Hepatocyte (in vitro differentiated cells): Measurements from ENCODE around the gene DCAF15. TPM values are rescaled to one million over a fixed set of nuclear protein-coding genes. Genes with fewer than 3 reads are reported as not detected.
A peak's percentile ranks its signal among the peaks of the same experiment; 100 is the strongest.

Experiments
- DNase-seq: peaks from one replicate; pipeline ENCODE4 v3.0.0-alpha.2; 2016; ENCODE audit warnings: low spot score
- H2AFZ ChIP-seq: fragments of 200-600 bp; sonication (generic); 2 replicates; pipeline ENCODE4 v1.6.0; 2016; ENCODE audit warnings: antibody characterized with exemption, mild to moderate bottlenecking
- H3K27ac ChIP-seq: fragments of 200-600 bp; sonication (generic); 2 replicates; pipeline ENCODE4 v1.5.1; 2016; ENCODE audit warnings: mild to moderate bottlenecking
- H3K27me3 ChIP-seq: fragments of 200-600 bp; sonication (generic); 2 replicates; pipeline ENCODE4 v1.6.1; 2016
- H3K36me3 ChIP-seq: fragments of 200-600 bp; sonication (generic); replicated peaks from 2 replicates; pipeline ENCODE4 v1.5.1; 2016; ENCODE audit warnings: low read depth; ENCODE audit not compliant: insufficient read depth
- H3K4me1 ChIP-seq: fragments of 200-600 bp; sonication (generic); 2 replicates; pipeline ENCODE4 v1.5.1; 2016; ENCODE audit warnings: mild to moderate bottlenecking, moderate library complexity; ENCODE audit not compliant: insufficient read depth
- H3K4me2 ChIP-seq: fragments of 200-600 bp; sonication (generic); 2 replicates; pipeline ENCODE4 v1.6.0; 2016
- H3K4me3 ChIP-seq: fragments of 200-600 bp; sonication (generic); 2 replicates; pipeline ENCODE4 v1.5.1; 2016; ENCODE audit warnings: mild to moderate bottlenecking
- H3K79me2 ChIP-seq: fragments of 200-600 bp; sonication (generic); 2 replicates; pipeline ENCODE4 v1.6.0; 2017; ENCODE audit warnings: mild to moderate bottlenecking
- H3K9me2 ChIP-seq: fragments of 200-600 bp; sonication (generic); replicated peaks from 2 replicates; pipeline ENCODE4 v1.6.0; 2017; ENCODE audit warnings: mild to moderate bottlenecking; ENCODE audit not compliant: insufficient read depth
- H3K9me3 ChIP-seq: fragments of 200-600 bp; sonication (generic); 2 replicates; pipeline ENCODE4 v1.5.1; 2016; ENCODE audit warnings: low read depth, mild to moderate bottlenecking
- H4K20me1 ChIP-seq: fragments of 200-600 bp; sonication (generic); 2 replicates; pipeline ENCODE4 v1.6.0; 2016; ENCODE audit warnings: mild to moderate bottlenecking; ENCODE audit not compliant: insufficient read depth, poor library complexity, severe bottlenecking
- CTCF ChIP-seq: fragments of 200-600 bp; sonication (generic); IDR thresholded peaks from 2 replicates; pipeline ENCODE4 v1.5.1; 2016; ENCODE audit warnings: antibody characterized with exemption, mild to moderate bottlenecking; ENCODE audit not compliant: poor library complexity
- EZH2 ChIP-seq: fragments of 200-600 bp; sonication (generic); IDR thresholded peaks from 2 replicates; pipeline ENCODE4 v1.6.1; 2016; ENCODE audit warnings: antibody characterized with exemption, mild to moderate bottlenecking, borderline replicate concordance
- EZH2phosphoT487 ChIP-seq: fragments of 200-600 bp; sonication (generic); IDR thresholded peaks from one replicate; pipeline ENCODE4 v1.6.1; 2018; ENCODE audit warnings: antibody characterized with exemption, mild to moderate bottlenecking, low read depth, moderate library complexity; ENCODE audit not compliant: unreplicated experiment, severe bottlenecking
- WGBS: methylation state at CpG from one replicate; pipeline ENCODE4 v1.1.6; 2016; ENCODE audit warnings: low lambda C conversion rate; ENCODE audit errors: missing lambda C conversion rate; 5-methylcytosine and 5-hydroxymethylcytosine counted together
- polyA plus RNA-seq: library from polyadenylated mRNA; unstranded; fragments of >200 nt; fragmentation: Nextera tagmentation; extraction: Ambion mirVana; gene quantifications from 2 replicates; pipeline ENCODE4 v1.2.1, GENCODE V29; 2016
- total RNA-seq: library from RNA; depleted of rRNA; stranded (reverse); fragments of >200 nt; gene quantifications from 2 replicates; pipeline ENCODE4 v1.2.3, GENCODE V29; 2014

The DCAF15 gene
- total and polyA plus RNA-seq, 2 experiments from 2014 or later = 13.4 to 16.4 TPM

DNA sequence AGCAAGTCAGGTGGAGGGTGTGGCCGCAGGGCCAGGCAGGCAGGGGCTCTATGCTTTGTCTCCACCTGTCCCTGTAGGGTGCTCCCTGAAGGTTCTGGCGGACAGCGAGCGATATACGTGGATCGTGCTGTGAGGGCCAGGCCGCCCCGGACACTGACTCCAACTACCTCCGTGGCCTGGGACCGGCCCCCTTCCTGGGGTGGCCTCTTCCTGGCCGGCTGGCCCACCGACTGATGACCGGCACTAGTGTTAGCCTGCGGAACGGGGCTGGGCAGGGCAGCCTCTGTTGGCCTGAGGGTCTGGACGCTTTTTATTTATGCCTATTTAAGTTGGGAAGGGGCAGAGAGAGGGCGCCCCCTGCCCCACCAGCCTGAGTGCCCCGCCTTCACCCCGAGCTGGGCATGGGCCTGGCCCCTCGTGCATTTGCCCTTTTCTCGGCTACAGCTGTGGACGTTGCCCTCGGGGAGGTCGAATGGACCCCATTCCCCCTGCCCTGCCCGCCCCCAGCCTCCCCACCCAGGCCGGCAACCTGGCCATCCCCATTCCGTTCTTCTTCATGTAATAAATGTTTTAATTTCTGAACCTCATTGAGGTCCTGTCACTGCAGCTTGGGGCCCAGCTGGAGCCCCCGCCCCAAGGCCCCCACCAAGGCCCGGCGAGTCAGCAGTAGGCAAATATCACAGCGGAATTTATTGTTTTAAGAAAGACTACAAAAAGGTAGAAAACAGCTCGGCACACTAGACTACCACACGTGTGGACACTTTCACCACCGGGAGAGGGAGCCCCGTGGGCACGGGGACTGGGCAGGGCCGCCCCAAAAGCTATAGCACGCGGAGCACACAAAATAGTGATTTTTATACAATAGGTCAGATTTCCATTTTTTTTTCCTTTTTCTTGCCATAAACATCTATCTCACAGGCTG lies 8.8 kb downstream of the DCAF15 start:
- Histone ChIP-seq H3K4me2 (no peak overlapping the region), H3K27me3 (no peaks in the 10 kb centered on the region), H3K79me2 (no peaks in the 10 kb centered on the region), H3K9me3 (no peaks in the 10 kb centered on the region), H4K20me1 (no peaks in the 10 kb centered on the region), H2AFZ (no peak overlapping the region), H3K4me3 (no peak overlapping the region), H3K36me3 (no peaks in the 10 kb centered on the region), H3K9me2 (no peaks in the 10 kb centered on the region), H3K27ac (no peak overlapping the region), H3K4me1 (no peaks in the 10 kb centered on the region)
- TF ChIP-seq EZH2 (no peak), CTCF (no peak), EZH2phosphoT487 (no peak)
- WGBS = 91% methylated on average over 35 of the region's 39 CpGs
- DNase-seq = peak; percentile 5

GRCh38 chr19:13961826-13962698 lies 9.8 kb downstream of the DCAF15 start:
- no peaks in the 10 kb centered on the region for H3K36me3 ChIP-seq
- H3K79me2 ChIP-seq = no peaks in the 10 kb centered on the region
- TF ChIP-seq EZH2 = no peak
- no peak for TF ChIP-seq EZH2phosphoT487
- no peak for TF ChIP-seq CTCF
- no peaks in the 10 kb centered on the region for H3K4me1 ChIP-seq
- no peaks in the 10 kb centered on the region for H3K9me2 ChIP-seq
- H3K27me3 ChIP-seq = no peaks in the 10 kb centered on the region
- H4K20me1 ChIP-seq = no peaks in the 10 kb centered on the region
- no peak overlapping the region for H3K4me3 ChIP-seq
- 82% methylated on average over 31 of the region's 55 CpGs for WGBS
- H3K4me2 ChIP-seq = no peak overlapping the region
- no peak overlapping the region for H2AFZ ChIP-seq
- no peaks in the 10 kb centered on the region for H3K9me3 ChIP-seq
- peak; percentile 16 for DNase-seq
- no peak overlapping the region for H3K27ac ChIP-seq

DNA sequence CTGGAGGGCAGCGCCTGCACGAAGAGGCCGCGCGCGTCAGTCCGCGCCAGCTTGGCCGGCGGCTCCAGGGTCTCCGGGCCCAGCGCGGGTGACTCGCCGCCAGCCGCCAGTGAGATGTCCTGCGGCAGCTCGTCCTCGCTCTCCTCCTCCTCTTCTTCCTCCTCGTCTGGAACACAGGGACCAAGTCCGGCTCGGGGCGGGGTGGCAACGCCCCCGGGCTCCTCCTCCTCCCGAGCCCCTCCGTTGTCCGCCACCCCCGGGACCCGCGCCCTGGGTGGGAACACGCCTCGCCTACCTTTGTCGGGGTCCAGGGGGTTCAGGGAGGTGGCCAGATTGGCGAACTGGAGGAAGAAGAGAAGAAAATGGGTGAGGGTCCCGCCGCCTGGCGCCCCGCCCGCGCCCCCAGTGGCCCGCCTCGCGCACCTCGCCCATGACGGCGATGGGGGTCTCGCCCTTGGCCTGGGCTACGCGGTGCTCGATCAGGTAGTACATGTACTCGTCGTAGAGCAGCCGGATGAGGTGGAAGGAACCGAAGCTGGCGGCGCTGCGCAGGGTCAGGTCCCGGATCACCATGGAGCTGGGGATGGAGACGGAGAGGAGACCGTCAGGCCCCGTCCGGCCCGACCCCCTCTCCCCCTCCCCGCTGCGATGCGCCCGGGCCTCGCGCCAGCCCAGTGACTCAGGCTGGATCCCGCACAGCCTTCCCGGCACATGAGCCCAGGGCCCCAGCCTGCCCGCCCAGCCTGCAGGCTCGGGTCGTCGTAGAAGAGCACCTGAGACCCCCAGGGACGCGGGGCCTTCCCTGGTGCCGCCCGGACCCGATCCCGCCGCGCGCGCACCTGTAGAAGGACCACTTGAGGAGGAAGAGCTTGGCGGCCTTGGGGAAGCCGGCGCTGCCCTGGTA lies 10.6 kb downstream of the DCAF15 start:
- peak; percentile 12 for DNase-seq
- no peaks in the 10 kb centered on the region for H3K9me3 ChIP-seq
- H3K79me2 ChIP-seq = no peaks in the 10 kb centered on the region
- no peak overlapping the region for H2AFZ ChIP-seq
- H3K27me3 ChIP-seq = no peaks in the 10 kb centered on the region
- no peaks in the 10 kb centered on the region for H3K36me3 ChIP-seq
- H3K9me2 ChIP-seq = no peaks in the 10 kb centered on the region
- no peaks in the 10 kb centered on the region for H3K4me1 ChIP-seq
- no peak overlapping the region for H3K27ac ChIP-seq
- H3K4me3 ChIP-seq = no peak overlapping the region
- H4K20me1 ChIP-seq = no peaks in the 10 kb centered on the region
- TF ChIP-seq CTCF (no peak), EZH2phosphoT487 (no peak), EZH2 (no peak)
- no peak overlapping the region for H3K4me2 ChIP-seq
- 82% methylated on average over 26 of the region's 89 CpGs for WGBS
